ENCODE data around the gene MEN1.

- no peak for TF ChIP-seq EZH2 (IDR thresholded peaks at IDR 0.05; ENCODE audit: low read length, unreplicated experiment)
- TF ChIP-seq, protein P1, sequence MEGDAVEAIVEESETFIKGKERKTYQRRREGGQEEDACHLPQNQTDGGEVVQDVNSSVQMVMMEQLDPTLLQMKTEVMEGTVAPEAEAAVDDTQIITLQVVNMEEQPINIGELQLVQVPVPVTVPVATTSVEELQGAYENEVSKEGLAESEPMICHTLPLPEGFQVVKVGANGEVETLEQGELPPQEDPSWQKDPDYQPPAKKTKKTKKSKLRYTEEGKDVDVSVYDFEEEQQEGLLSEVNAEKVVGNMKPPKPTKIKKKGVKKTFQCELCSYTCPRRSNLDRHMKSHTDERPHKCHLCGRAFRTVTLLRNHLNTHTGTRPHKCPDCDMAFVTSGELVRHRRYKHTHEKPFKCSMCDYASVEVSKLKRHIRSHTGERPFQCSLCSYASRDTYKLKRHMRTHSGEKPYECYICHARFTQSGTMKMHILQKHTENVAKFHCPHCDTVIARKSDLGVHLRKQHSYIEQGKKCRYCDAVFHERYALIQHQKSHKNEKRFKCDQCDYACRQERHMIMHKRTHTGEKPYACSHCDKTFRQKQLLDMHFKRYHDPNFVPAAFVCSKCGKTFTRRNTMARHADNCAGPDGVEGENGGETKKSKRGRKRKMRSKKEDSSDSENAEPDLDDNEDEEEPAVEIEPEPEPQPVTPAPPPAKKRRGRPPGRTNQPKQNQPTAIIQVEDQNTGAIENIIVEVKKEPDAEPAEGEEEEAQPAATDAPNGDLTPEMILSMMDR (conservative IDR thresholded peaks at IDR 0.05; ENCODE audit: low read depth, low read length) = no peak
These were observed 55.3 kb downstream of the MEN1 start for GRCh38 chr11:64754919-64755662.
